Measurements from ENCODE around the gene CENPI.

DNA sequence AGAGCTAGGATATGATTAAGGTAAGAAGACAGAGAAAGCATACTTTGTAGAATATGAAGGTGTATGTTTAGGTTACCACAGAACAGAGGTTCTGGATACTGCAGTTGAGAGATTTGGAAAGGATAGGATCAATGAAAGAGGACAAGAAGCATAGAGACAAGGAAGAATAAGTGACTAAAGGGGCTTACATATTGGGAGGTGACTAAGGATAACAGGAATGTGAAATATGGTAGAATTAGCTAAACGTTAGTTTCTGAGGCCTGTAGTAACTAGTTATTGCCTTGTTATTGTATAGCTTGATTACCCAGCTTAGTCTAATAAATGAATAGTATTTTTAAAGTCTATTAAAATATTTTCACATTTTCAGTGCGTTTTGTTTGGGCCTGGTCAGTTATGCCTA is 38.2 kb downstream of the CENPI start:
- TF ChIP-seq, protein P1, sequence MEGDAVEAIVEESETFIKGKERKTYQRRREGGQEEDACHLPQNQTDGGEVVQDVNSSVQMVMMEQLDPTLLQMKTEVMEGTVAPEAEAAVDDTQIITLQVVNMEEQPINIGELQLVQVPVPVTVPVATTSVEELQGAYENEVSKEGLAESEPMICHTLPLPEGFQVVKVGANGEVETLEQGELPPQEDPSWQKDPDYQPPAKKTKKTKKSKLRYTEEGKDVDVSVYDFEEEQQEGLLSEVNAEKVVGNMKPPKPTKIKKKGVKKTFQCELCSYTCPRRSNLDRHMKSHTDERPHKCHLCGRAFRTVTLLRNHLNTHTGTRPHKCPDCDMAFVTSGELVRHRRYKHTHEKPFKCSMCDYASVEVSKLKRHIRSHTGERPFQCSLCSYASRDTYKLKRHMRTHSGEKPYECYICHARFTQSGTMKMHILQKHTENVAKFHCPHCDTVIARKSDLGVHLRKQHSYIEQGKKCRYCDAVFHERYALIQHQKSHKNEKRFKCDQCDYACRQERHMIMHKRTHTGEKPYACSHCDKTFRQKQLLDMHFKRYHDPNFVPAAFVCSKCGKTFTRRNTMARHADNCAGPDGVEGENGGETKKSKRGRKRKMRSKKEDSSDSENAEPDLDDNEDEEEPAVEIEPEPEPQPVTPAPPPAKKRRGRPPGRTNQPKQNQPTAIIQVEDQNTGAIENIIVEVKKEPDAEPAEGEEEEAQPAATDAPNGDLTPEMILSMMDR (IDR thresholded peaks at IDR 0.05), result no peak
- TF ChIP-seq POLR2A (IDR thresholded peaks at IDR 0.05), result no peak

All from Peyer's patch (tissue), 4 donors.